Measurements from ENCODE around the gene TMEM234. TPM values are rescaled to one million over a fixed set of nuclear protein-coding genes. Genes with fewer than 3 reads are reported as not detected.

The TMEM234 gene
- polyA plus RNA-seq, 2 donors, result 10.4 to 15.6 TPM

GRCh38 chr1:32220746-32221580, 1.2 kb downstream of the TMEM234 start:
- peak overlapping the region; percentile 12 to 63 for H3K27ac ChIP-seq (ENCODE audit: low read depth in 2 of 2, low read length in 1 of 2)
- no peaks in the 10 kb centered on the region for H3K9me3 ChIP-seq (ENCODE audit: control insufficient read depth in 2 of 2, insufficient read depth in 1 of 2, low read depth in 1 of 2, low read length in 1 of 2)
- H3K27me3 ChIP-seq (ENCODE audit: control insufficient read depth in 1 of 2, insufficient read depth in 2 of 2, low read length in 2 of 2), result no peaks in the 10 kb centered on the region
- H3K36me3 ChIP-seq (ENCODE audit: control insufficient read depth in 2 of 2, insufficient read depth in 2 of 2, low read length in 1 of 2), result peaks cover 0 to 14% of the 10 kb centered on the region in 2 donors
- H3K4me1 ChIP-seq (ENCODE audit: control insufficient read depth in 2 of 2, insufficient read depth in 2 of 2, low read length in 1 of 2), result peaks cover 2 to 11% of the 10 kb centered on the region in 2 donors
- H3K4me3 ChIP-seq (ENCODE audit: low read depth in 1 of 2, low read length in 2 of 2), result peak overlapping the region; percentile 11 to 92
- WGBS, 2 donors, result 82 to 83% methylated on average over 4 of the region's 4 CpGs

- Histone ChIP-seq H3K9me3 (ENCODE audit: control insufficient read depth in 2 of 2, insufficient read depth in 1 of 2, low read depth in 1 of 2, low read length in 1 of 2) (no peaks in the 10 kb centered on the region), H3K27ac (ENCODE audit: low read depth in 2 of 2, low read length in 1 of 2) (no peak overlapping the region), H3K4me3 (ENCODE audit: low read depth in 1 of 2, low read length in 2 of 2) (no peak overlapping the region), H3K27me3 (ENCODE audit: control insufficient read depth in 1 of 2, insufficient read depth in 2 of 2, low read length in 2 of 2) (no peaks in the 10 kb centered on the region), H3K36me3 (ENCODE audit: control insufficient read depth in 2 of 2, insufficient read depth in 2 of 2, low read length in 1 of 2) (peaks cover 0 to 16% of the 10 kb centered on the region in 2 donors), H3K4me1 (ENCODE audit: control insufficient read depth in 2 of 2, insufficient read depth in 2 of 2, low read length in 1 of 2) (peaks cover 2 to 11% of the 10 kb centered on the region in 2 donors)
- WGBS, 2 donors, result 87 to 89% methylated on average over 7 of the region's 7 CpGs
Observed at GRCh38 chr1:32219022-32219421, 3.1 kb downstream of the TMEM234 start.

GRCh38 chr1:32216566-32216965, 5.6 kb downstream of the TMEM234 start:
- Histone ChIP-seq H3K36me3 (ENCODE audit: control insufficient read depth in 2 of 2, insufficient read depth in 2 of 2, low read length in 1 of 2) (peaks cover 0 to 15% of the 10 kb centered on the region in 2 donors), H3K9me3 (ENCODE audit: control insufficient read depth in 2 of 2, insufficient read depth in 1 of 2, low read depth in 1 of 2, low read length in 1 of 2) (no peaks in the 10 kb centered on the region), H3K27ac (ENCODE audit: low read depth in 2 of 2, low read length in 1 of 2) (peak overlapping the region in 1 of 2 donors; percentile 30), H3K27me3 (ENCODE audit: control insufficient read depth in 1 of 2, insufficient read depth in 2 of 2, low read length in 2 of 2) (no peaks in the 10 kb centered on the region), H3K4me3 (ENCODE audit: low read depth in 1 of 2, low read length in 2 of 2) (no peak overlapping the region), H3K4me1 (ENCODE audit: control insufficient read depth in 2 of 2, insufficient read depth in 2 of 2, low read length in 1 of 2) (peaks cover 2 to 7% of the 10 kb centered on the region in 2 donors)
- 90 to 91% methylated on average over 5 of the region's 5 CpGs for WGBS, 2 donors

- H3K9me3 ChIP-seq (ENCODE audit: control insufficient read depth in 2 of 2, insufficient read depth in 1 of 2, low read depth in 1 of 2, low read length in 1 of 2), result no peaks in the 10 kb centered on the region
- no peaks in the 10 kb centered on the region for H3K27me3 ChIP-seq (ENCODE audit: control insufficient read depth in 1 of 2, insufficient read depth in 2 of 2, low read length in 2 of 2)
- no peak overlapping the region for H3K4me3 ChIP-seq (ENCODE audit: low read depth in 1 of 2, low read length in 2 of 2)
- WGBS, 2 donors, result 72 to 75% methylated on average over 10 of the region's 10 CpGs
- peaks cover 0 to 15% of the 10 kb centered on the region in 2 donors for H3K36me3 ChIP-seq (ENCODE audit: control insufficient read depth in 2 of 2, insufficient read depth in 2 of 2, low read length in 1 of 2)
- H3K27ac ChIP-seq (ENCODE audit: low read depth in 2 of 2, low read length in 1 of 2), result peak overlapping the region in 1 of 2 donors; percentile 28
- peaks cover 0 to 2% of the 10 kb centered on the region in 2 donors for H3K4me1 ChIP-seq (ENCODE audit: control insufficient read depth in 2 of 2, insufficient read depth in 2 of 2, low read length in 1 of 2)
Observed at GRCh38 chr1:32215629-32216480, 6.3 kb downstream of the TMEM234 start.

GRCh38 chr1:32208891-32209328, 13.2 kb downstream of the TMEM234 start, which contains the start of gene DCDC2B:
Gene DCDC2B, plus strand, starts transcription at chr1:32209089. Its CDS starts 5 bp downstream, at chr1:32209094.
- 60 to 70% methylated on average over 5 of the region's 5 CpGs for WGBS, 2 donors
- Histone ChIP-seq H3K9me3 (ENCODE audit: control insufficient read depth in 2 of 2, insufficient read depth in 1 of 2, low read depth in 1 of 2, low read length in 1 of 2) (no peaks in the 10 kb centered on the region), H3K27ac (ENCODE audit: low read depth in 2 of 2, low read length in 1 of 2) (no peak within 1 kb of the TSS), H3K4me3 (ENCODE audit: low read depth in 1 of 2, low read length in 2 of 2) (no peak within 1 kb of the TSS), H3K4me1 (ENCODE audit: control insufficient read depth in 2 of 2, insufficient read depth in 2 of 2, low read length in 1 of 2) (peaks cover 3 to 20% of the 10 kb centered on the region in 2 donors), H3K36me3 (ENCODE audit: control insufficient read depth in 2 of 2, insufficient read depth in 2 of 2, low read length in 1 of 2) (no peaks in the 10 kb centered on the region), H3K27me3 (ENCODE audit: control insufficient read depth in 1 of 2, insufficient read depth in 2 of 2, low read length in 2 of 2) (no peaks in the 10 kb centered on the region)

- WGBS, 2 donors, result 82 to 86% methylated on average over 6 of the region's 6 CpGs
- H3K4me3 ChIP-seq (ENCODE audit: low read depth in 1 of 2, low read length in 2 of 2), result no peak overlapping the region
- H3K27me3 ChIP-seq (ENCODE audit: control insufficient read depth in 1 of 2, insufficient read depth in 2 of 2, low read length in 2 of 2), result no peaks in the 10 kb centered on the region
- no peaks in the 10 kb centered on the region for H3K36me3 ChIP-seq (ENCODE audit: control insufficient read depth in 2 of 2, insufficient read depth in 2 of 2, low read length in 1 of 2)
- H3K4me1 ChIP-seq (ENCODE audit: control insufficient read depth in 2 of 2, insufficient read depth in 2 of 2, low read length in 1 of 2), result peaks cover 3 to 20% of the 10 kb centered on the region in 2 donors
- no peaks in the 10 kb centered on the region for H3K9me3 ChIP-seq (ENCODE audit: control insufficient read depth in 2 of 2, insufficient read depth in 1 of 2, low read depth in 1 of 2, low read length in 1 of 2)
- H3K27ac ChIP-seq (ENCODE audit: low read depth in 2 of 2, low read length in 1 of 2), result no peak overlapping the region
Observed at GRCh38 chr1:32208469-32208868, 13.7 kb downstream of the TMEM234 start.

- no peaks in the 10 kb centered on the region for H3K36me3 ChIP-seq (ENCODE audit: control insufficient read depth in 2 of 2, insufficient read depth in 2 of 2, low read length in 1 of 2)
Observed at GRCh38 chr1:32205401-32206370, 16.5 kb downstream of the TMEM234 start, which contains the start of gene IQCC. Gene IQCC, plus strand, starts transcription at chr1:32205671. Its CDS starts 11 bp downstream, at chr1:32205682.

GRCh38 chr1:32204943-32205361, 17.2 kb downstream of the TMEM234 start:
- Histone ChIP-seq H3K4me1 (ENCODE audit: control insufficient read depth in 2 of 2, insufficient read depth in 2 of 2, low read length in 1 of 2) (peaks cover 7 to 25% of the 10 kb centered on the region in 2 donors), H3K9me3 (ENCODE audit: control insufficient read depth in 2 of 2, insufficient read depth in 1 of 2, low read depth in 1 of 2, low read length in 1 of 2) (no peaks in the 10 kb centered on the region), H3K4me3 (ENCODE audit: low read depth in 1 of 2, low read length in 2 of 2) (peak overlapping the region; percentile 72 to 78), H3K36me3 (ENCODE audit: control insufficient read depth in 2 of 2, insufficient read depth in 2 of 2, low read length in 1 of 2) (no peaks in the 10 kb centered on the region), H3K27ac (ENCODE audit: low read depth in 2 of 2, low read length in 1 of 2) (no peak overlapping the region), H3K27me3 (ENCODE audit: control insufficient read depth in 1 of 2, insufficient read depth in 2 of 2, low read length in 2 of 2) (no peaks in the 10 kb centered on the region)
- 26 to 34% methylated on average over 26 of the region's 26 CpGs for WGBS, 2 donors

More at GRCh38 chr1:32205401-32206370, 16.5 kb downstream of the TMEM234 start, which contains the start of gene IQCC:
- Histone ChIP-seq H3K9me3 (ENCODE audit: control insufficient read depth in 2 of 2, insufficient read depth in 1 of 2, low read depth in 1 of 2, low read length in 1 of 2) (no peaks in the 10 kb centered on the region), H3K4me3 (ENCODE audit: low read depth in 1 of 2, low read length in 2 of 2) (peak within 1 kb of the TSS; percentile 72 to 78), H3K4me1 (ENCODE audit: control insufficient read depth in 2 of 2, insufficient read depth in 2 of 2, low read length in 1 of 2) (peaks cover 7 to 25% of the 10 kb centered on the region in 2 donors), H3K27ac (ENCODE audit: low read depth in 2 of 2, low read length in 1 of 2) (peak within 1 kb of the TSS in 1 of 2 donors; percentile 37), H3K27me3 (ENCODE audit: control insufficient read depth in 1 of 2, insufficient read depth in 2 of 2, low read length in 2 of 2) (no peaks in the 10 kb centered on the region)
- WGBS, 2 donors, result 1 to 2% methylated on average over 73 to 77 of the region's 77 CpGs

Data from esophagus (tissue), 2 donors.